ENCODE measurements around the gene CYTH1.
A peak's percentile ranks its signal among the peaks of the same experiment; 100 is the strongest.

- TF ChIP-seq CTCF (IDR thresholded peaks at IDR 0.05) = peak in 1 of 6 experiments; percentile 42
- no peak for TF ChIP-seq POLR2A (IDR thresholded peaks at IDR 0.05)
Measured at GRCh38 chr17:78828470-78829185, 46.6 kb upstream of the CYTH1 start.
